ENCODE measurements around the gene TNIK. TPM values are rescaled to one million over a fixed set of nuclear protein-coding genes. Genes with fewer than 3 reads are reported as not detected.

Gene TNIK
- total and polyA plus RNA-seq, 10 donors = 0.85 to 34.5 (median 14.1) TPM

DNA sequence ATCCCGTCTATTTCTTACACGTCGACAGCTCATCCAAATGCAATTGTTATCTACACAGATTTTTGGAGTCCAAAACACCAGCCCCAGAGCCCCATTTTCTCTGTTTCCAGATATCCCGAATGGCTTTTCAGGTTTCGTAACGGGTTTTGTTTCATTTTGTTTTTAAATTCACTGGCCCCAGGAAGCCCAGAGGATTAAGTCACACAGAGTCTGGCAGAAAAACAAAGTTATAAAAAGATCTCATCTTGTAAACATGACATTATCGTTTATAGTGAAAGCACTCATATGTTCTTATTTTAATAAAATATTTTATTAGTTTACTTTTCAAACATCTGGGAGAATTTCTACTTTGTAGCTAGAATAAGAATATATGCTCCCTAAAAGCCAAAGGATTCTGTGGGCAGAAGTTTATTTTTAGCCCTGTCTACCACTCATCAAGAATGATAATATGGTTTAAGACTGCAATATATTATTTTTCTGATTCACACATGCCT lies 284.4 kb downstream of the TNIK start:
- Histone ChIP-seq H3K36me3 (peaks cover 0 to 10% (median 0%) of the 10 kb centered on the region in 6 donors), H3K4me1 (peaks cover 0 to 4% (median 0%) of the 10 kb centered on the region in 6 donors), H3K9me3 (no peaks in the 10 kb centered on the region), H3K27ac (peak overlapping the region in 4 of 8 donors; percentile 1 to 16 (median 12)), H3K4me3 (no peak overlapping the region), H3K27me3 (replicated peaks in 1 of 7) (no peaks in the 10 kb centered on the region)
- intact Hi-C loops (cut with DNase I; ENCODE audit: low total_unique reads) = no loop called here
- TF ChIP-seq POLR2AphosphoS5 (IDR thresholded peaks at IDR 0.05) = no peak
- TF ChIP-seq CTCF (IDR thresholded peaks at IDR 0.05 in 8 of 11, conservative IDR thresholded peaks at IDR 0.05 in 3 of 11) = no peak
- TF ChIP-seq POLR2A (IDR thresholded peaks at IDR 0.05) = no peak
- 78 to 92% (median 85%) methylated on average over 7 of the region's 7 CpGs for WGBS, 5 donors
- no peak for DNase-seq

DNA sequence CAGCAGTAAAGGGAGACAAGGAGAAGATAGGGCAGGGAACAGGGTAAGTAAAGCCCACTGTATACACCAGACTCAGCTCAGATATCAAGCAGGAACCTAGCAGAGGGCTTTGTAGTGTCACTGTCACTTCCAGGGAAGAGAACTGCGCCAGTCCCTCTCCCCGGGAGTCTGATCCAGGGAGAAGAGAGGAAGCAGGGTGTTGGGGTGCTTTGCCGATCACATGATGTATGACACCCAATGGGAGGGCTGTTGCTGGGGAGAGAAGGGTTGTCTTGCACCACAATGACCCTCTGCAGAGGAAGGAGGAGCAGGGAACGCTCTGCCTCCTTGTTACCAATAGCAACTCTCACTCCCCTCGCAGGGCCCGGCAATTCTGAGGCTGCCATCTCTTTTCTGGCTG lies 286.5 kb downstream of the TNIK start:
- H3K4me1 ChIP-seq = peaks cover 0 to 4% (median 0%) of the 10 kb centered on the region in 6 donors
- H3K36me3 ChIP-seq = peaks cover 0 to 10% (median 0%) of the 10 kb centered on the region in 6 donors
- no peak for TF ChIP-seq CTCF (IDR thresholded peaks at IDR 0.05 in 8 of 11, conservative IDR thresholded peaks at IDR 0.05 in 3 of 11)
- no peak for TF ChIP-seq POLR2A (IDR thresholded peaks at IDR 0.05)
- no peak for TF ChIP-seq POLR2AphosphoS5 (IDR thresholded peaks at IDR 0.05)
- H3K9me3 ChIP-seq = no peaks in the 10 kb centered on the region
- 40 to 68% (median 50%) methylated on average over 6 of the region's 6 CpGs for WGBS, 5 donors
- H3K27ac ChIP-seq = peak overlapping the region in 1 of 8 donors; percentile 27
- no peak overlapping the region for H3K4me3 ChIP-seq
- no peaks in the 10 kb centered on the region for H3K27me3 ChIP-seq (replicated peaks in 1 of 7)
- peak; percentile 76 for DNase-seq
- intact Hi-C loops (cut with DNase I; ENCODE audit: low total_unique reads) = no loop called here

GRCh38 chr3:171172070-171172469 lies 288.1 kb downstream of the TNIK start:
- TF ChIP-seq CTCF (IDR thresholded peaks at IDR 0.05 in 8 of 11, conservative IDR thresholded peaks at IDR 0.05 in 3 of 11) = peak in 1 of 11 experiments; percentile 12
- TF ChIP-seq POLR2A (IDR thresholded peaks at IDR 0.05) = no peak
- Histone ChIP-seq H3K27ac (no peak overlapping the region), H3K27me3 (replicated peaks in 1 of 7) (no peaks in the 10 kb centered on the region), H3K9me3 (no peaks in the 10 kb centered on the region), H3K4me1 (peaks cover 0 to 4% (median 0%) of the 10 kb centered on the region in 6 donors), H3K36me3 (peaks cover 0 to 10% (median 0%) of the 10 kb centered on the region in 6 donors), H3K4me3 (no peak overlapping the region)
- intact Hi-C loops (cut with DNase I; ENCODE audit: low total_unique reads) = no loop called here
- WGBS, 5 donors = 81 to 90% (median 88%) methylated on average over 4 of the region's 4 CpGs
- DNase-seq = no peak

GRCh38 chr3:171169866-171170265 lies 290.3 kb downstream of the TNIK start:
- no peak overlapping the region for H3K4me3 ChIP-seq
- no peaks in the 10 kb centered on the region for H3K36me3 ChIP-seq
- DNase-seq = no peak
- H3K9me3 ChIP-seq = no peaks in the 10 kb centered on the region
- intact Hi-C loops (cut with DNase I; ENCODE audit: low total_unique reads) = no loop called here
- TF ChIP-seq CTCF (IDR thresholded peaks at IDR 0.05 in 8 of 11, conservative IDR thresholded peaks at IDR 0.05 in 3 of 11) = no peak
- TF ChIP-seq POLR2A (IDR thresholded peaks at IDR 0.05) = no peak
- no peak for TF ChIP-seq POLR2AphosphoS5 (IDR thresholded peaks at IDR 0.05)
- WGBS, 5 donors = 90 to 98% (median 91%) methylated on average over 1 of the region's 1 CpG
- no peak overlapping the region for H3K27ac ChIP-seq
- H3K4me1 ChIP-seq = peaks cover 0 to 4% (median 0%) of the 10 kb centered on the region in 6 donors
- no peaks in the 10 kb centered on the region for H3K27me3 ChIP-seq (replicated peaks in 1 of 7)
